Measurements from ENCODE around the gene PRKN. TPM values are rescaled to one million over a fixed set of nuclear protein-coding genes. Genes with fewer than 3 reads are reported as not detected.
A peak's percentile ranks its signal among the peaks of the same experiment; 100 is the strongest.

The PRKN gene
- total RNA-seq, 2 donors from 2014 or later: 3.3 to 4.8 TPM

- Histone ChIP-seq H3K27ac (ENCODE audit: low read depth, low read length) (no peak overlapping the region), H3K9me3 (ENCODE audit: control insufficient read depth, low read length) (no peaks in the 10 kb centered on the region), H3K9ac (ENCODE audit: extremely low read depth, low read length, poor library complexity, severe bottlenecking) (no peak overlapping the region), H3K27me3 (ENCODE audit: control insufficient read depth, insufficient read depth, low read length, poor library complexity, severe bottlenecking) (no peaks in the 10 kb centered on the region), H3K4me1 (ENCODE audit: control insufficient read depth, insufficient read depth, low read length) (no peaks in the 10 kb centered on the region), H3K36me3 (ENCODE audit: control insufficient read depth, insufficient read depth, low read length) (no peaks in the 10 kb centered on the region), H3K4me3 (ENCODE audit: low read length) (no peak overlapping the region)
- peaks cover 7% of the 10 kb centered on the region for H3K9me3 Mint-ChIP-seq
- no peak overlapping the region for H3K4me3 Mint-ChIP-seq
- 88% methylated on average over 1 of the region's 1 CpG; no CpG with 5 or more reads in 1 of the 2 experiments for WGBS, 2 experiments (ENCODE audit: insufficient coverage in 1 of 2, insufficient read length in 1 of 2)
- H3K4me1 Mint-ChIP-seq: peaks cover 15% of the 10 kb centered on the region
- H3K36me3 Mint-ChIP-seq (ENCODE audit: low read depth): no peaks in the 10 kb centered on the region
- H3K27ac Mint-ChIP-seq: no peak overlapping the region
- no peaks in the 10 kb centered on the region for H3K27me3 Mint-ChIP-seq (ENCODE audit: insufficient read depth)
- no peak for DNase-seq
- TF ChIP-seq CTCF (conservative IDR thresholded peaks at IDR 0.05): no peak
Measured at GRCh38 chr6:161641175-161641574, 1086.4 kb downstream of the PRKN start.

GRCh38 chr6:161639772-161640171 is 1087.8 kb downstream of the PRKN start:
- Histone ChIP-seq H3K9me3 (ENCODE audit: control insufficient read depth, low read length) (no peaks in the 10 kb centered on the region), H3K4me1 (ENCODE audit: control insufficient read depth, insufficient read depth, low read length) (no peaks in the 10 kb centered on the region), H3K4me3 (ENCODE audit: low read length) (no peak overlapping the region), H3K27ac (ENCODE audit: low read depth, low read length) (peak overlapping the region; percentile 42), H3K36me3 (ENCODE audit: control insufficient read depth, insufficient read depth, low read length) (no peaks in the 10 kb centered on the region), H3K9ac (ENCODE audit: extremely low read depth, low read length, poor library complexity, severe bottlenecking) (no peak overlapping the region), H3K27me3 (ENCODE audit: control insufficient read depth, insufficient read depth, low read length, poor library complexity, severe bottlenecking) (no peaks in the 10 kb centered on the region)
- Mint-ChIP-seq H3K36me3 (ENCODE audit: low read depth) (no peaks in the 10 kb centered on the region), H3K4me1 (peaks cover 15% of the 10 kb centered on the region), H3K4me3 (no peak overlapping the region), H3K27me3 (ENCODE audit: insufficient read depth) (no peaks in the 10 kb centered on the region), H3K27ac (no peak overlapping the region), H3K9me3 (peaks cover 7% of the 10 kb centered on the region)
- no peak for DNase-seq
- WGBS, 2 experiments (ENCODE audit: insufficient coverage in 1 of 2, insufficient read length in 1 of 2): 11 to 60% methylated on average over 1 to 2 of the region's 2 CpGs
- TF ChIP-seq CTCF (conservative IDR thresholded peaks at IDR 0.05): no peak

GRCh38 chr6:161637658-161638057 is 1089.9 kb downstream of the PRKN start:
- Mint-ChIP-seq H3K36me3 (ENCODE audit: low read depth) (no peaks in the 10 kb centered on the region), H3K9me3 (peaks cover 7% of the 10 kb centered on the region), H3K27ac (no peak overlapping the region), H3K4me1 (peaks cover 15% of the 10 kb centered on the region), H3K27me3 (ENCODE audit: insufficient read depth) (no peaks in the 10 kb centered on the region), H3K4me3 (no peak overlapping the region)
- Histone ChIP-seq H3K4me3 (ENCODE audit: low read length) (no peak overlapping the region), H3K27ac (ENCODE audit: low read depth, low read length) (no peak overlapping the region), H3K4me1 (ENCODE audit: control insufficient read depth, insufficient read depth, low read length) (no peaks in the 10 kb centered on the region), H3K9me3 (ENCODE audit: control insufficient read depth, low read length) (no peaks in the 10 kb centered on the region), H3K27me3 (ENCODE audit: control insufficient read depth, insufficient read depth, low read length, poor library complexity, severe bottlenecking) (no peaks in the 10 kb centered on the region), H3K9ac (ENCODE audit: extremely low read depth, low read length, poor library complexity, severe bottlenecking) (no peak overlapping the region), H3K36me3 (ENCODE audit: control insufficient read depth, insufficient read depth, low read length) (no peaks in the 10 kb centered on the region)
- DNase-seq: no peak
- 86 to 90% methylated on average over 1 of the region's 1 CpG for WGBS, 2 experiments (ENCODE audit: insufficient coverage in 1 of 2, insufficient read length in 1 of 2)
- no peak for TF ChIP-seq CTCF (conservative IDR thresholded peaks at IDR 0.05)

Data from endodermal cell (in vitro differentiated cells).